Activated CD8-positive, alpha-beta memory T cell treated with anti-CD3 and anti-CD28 coated beads for 36 hours (primary cell): ENCODE measurements around the gene UTY. TPM values are rescaled to one million over a fixed set of nuclear protein-coding genes. Genes with fewer than 3 reads are reported as not detected.

Source experiments
- CTCF ChIA-PET: fragments of 350-600 bp; sonication (Branson Sonifier 250); formaldehyde crosslinking; loops from one replicate; lab custom pipeline; 2021; ENCODE audit warnings: antibody characterized with exemption; lab: Charles Lee
- POLR2A ChIA-PET: fragments of 350-600 bp; sonication (Branson Sonifier 250); formaldehyde crosslinking; loops from one replicate; lab custom pipeline; 2021; ENCODE audit warnings: antibody characterized with exemption; lab: Charles Lee
- total RNA-seq, 2 experiments: library from RNA; stranded (reverse); gene quantifications; one replicate each; pipeline ENCODE4 v1.2.3, GENCODE V29; 2021

Gene UTY
- total RNA-seq, 2 experiments from 2014 or later, result 12.4 to 14.5 TPM

DNA sequence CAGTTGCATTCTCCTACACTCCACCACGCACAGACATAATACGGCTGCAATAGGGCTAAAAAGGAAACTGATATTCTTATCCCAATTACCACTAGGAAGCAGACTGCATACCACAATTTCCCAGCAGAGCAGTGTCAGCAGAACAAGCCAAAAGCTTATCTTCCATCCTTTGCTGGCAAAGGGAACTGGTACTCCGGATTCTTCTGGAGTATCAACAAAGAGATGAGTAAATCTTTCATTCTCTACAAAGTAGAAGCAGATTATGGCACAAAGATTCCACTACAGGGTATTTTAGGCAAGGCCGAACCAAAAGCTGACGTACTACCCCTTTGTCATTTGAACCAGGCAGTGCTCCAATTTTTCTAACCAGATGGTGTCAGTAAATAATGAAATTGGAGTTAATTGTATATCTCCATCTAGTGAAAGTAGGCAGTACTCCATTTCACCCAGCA is 56.5 kb downstream of the UTY start:
- ChIA-PET CTCF (no interaction called here), POLR2A (no interaction called here)

- ChIA-PET POLR2A (no interaction called here), CTCF (no interaction called here)
Measured at GRCh38 chrY:13416869-13417661, 62.8 kb downstream of the UTY start.

DNA sequence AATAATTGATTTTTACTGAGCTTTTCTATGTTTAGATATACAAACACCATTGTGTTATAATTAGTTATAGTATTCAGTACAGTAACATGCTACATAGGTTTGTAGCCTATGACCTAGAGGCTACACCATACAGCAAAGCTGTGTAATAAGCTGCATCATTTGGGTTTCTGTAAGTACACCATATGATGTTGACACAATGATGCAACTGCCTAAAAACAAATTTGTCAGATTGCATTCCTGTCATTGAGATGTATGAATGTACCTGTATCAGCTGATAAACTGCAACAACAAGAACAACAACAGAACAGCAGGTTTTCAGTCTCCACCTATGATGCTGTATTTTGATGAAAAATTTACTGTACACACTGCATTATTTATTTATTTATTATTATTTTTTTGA is 64.3 kb downstream of the UTY start:
- CTCF ChIA-PET, result interaction anchor here (0.6 kb wide), 1 partner anchor 22 kb away, joined by 3 read pairs; no protein-coding TSS in a partner anchor
- POLR2A ChIA-PET, result no interaction called here

DNA sequence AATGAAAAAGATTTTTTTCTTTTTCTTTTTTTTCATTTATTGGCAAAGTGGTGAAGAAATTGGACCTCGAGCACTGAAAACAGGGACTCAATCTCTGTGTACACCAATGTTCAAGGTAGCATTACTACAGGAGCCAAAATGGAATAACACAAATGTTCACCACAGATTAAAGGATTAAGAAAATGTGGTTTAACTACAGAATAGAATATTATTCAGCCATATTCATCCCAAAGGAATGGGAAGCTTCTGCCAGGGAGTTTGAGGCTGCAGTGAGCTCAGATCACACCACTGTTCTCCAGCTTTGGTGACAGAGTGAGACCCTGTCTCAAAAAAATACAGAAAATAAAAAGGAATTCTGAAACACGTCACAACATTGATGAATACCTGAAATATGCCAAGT is 81.0 kb downstream of the UTY start:
- POLR2A ChIA-PET, result no interaction called here
- CTCF ChIA-PET, result no interaction called here

- POLR2A ChIA-PET, result no interaction called here
- CTCF ChIA-PET, result no interaction called here
Measured at GRCh38 chrY:13381110-13381683, 98.6 kb downstream of the UTY start.

- ChIA-PET CTCF (no interaction called here), POLR2A (no interaction called here)
Measured at GRCh38 chrY:13370868-13371800, 108.7 kb downstream of the UTY start.

DNA sequence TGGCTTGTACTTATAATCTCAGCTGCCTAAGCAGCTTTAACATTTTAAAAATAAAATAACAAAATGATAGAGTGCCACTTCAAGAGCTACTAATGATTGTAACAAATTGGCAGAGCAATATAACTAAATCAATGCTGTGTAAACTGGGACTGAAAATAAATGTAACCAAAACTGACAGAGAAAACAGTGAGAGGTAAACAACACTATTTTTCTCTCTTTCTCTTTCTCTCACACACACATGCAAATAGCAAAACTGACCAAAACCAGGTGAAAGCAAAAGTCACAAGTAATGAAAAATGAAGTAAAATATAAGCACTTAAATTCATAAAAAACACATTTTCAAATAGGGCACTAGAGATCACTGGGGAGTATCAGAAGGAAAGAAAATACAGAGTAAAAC is 109.6 kb downstream of the UTY start:
- ChIA-PET POLR2A (no interaction called here), CTCF (no interaction called here)

DNA sequence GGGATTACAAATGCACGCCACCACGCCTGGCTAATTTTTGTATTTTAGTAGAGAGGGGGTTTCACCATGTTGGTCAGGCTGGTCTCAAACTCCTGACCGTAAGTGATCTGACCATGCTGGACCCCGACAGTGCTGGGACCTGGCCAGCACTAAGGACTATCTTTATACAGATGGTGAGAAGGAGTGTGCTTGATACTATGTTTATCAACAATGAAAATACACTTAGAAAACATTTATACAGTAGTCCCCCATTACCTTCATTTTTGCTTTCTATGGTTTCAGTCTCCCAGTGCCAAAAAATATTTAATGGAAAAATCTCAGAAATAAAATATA is 111.4 kb downstream of the UTY start:
- POLR2A ChIA-PET, result no interaction called here
- CTCF ChIA-PET, result no interaction called here

DNA sequence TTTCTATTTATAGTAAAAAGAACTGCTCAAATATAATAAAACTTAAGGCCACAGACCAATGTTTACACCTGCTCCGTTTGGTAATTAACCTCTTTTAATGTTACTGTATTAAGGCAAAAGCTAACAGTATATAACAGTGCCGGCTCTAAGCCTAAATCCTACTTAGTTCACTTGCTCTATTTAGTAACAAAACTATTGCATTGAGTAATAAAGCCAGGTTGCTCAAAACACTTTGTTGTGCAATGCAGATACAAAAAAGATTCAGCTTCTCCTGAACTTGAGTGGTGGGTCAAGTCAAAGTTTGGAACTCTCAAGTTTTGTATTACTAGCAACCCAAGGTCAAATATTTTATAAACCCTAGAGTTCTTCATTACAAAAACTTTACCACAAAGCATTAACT is 116.2 kb downstream of the UTY start:
- POLR2A ChIA-PET, result no interaction called here
- CTCF ChIA-PET, result interaction anchor here (0.6 kb wide), 1 partner anchor 609 kb away, joined by 3 read pairs; no protein-coding TSS in a partner anchor

DNA sequence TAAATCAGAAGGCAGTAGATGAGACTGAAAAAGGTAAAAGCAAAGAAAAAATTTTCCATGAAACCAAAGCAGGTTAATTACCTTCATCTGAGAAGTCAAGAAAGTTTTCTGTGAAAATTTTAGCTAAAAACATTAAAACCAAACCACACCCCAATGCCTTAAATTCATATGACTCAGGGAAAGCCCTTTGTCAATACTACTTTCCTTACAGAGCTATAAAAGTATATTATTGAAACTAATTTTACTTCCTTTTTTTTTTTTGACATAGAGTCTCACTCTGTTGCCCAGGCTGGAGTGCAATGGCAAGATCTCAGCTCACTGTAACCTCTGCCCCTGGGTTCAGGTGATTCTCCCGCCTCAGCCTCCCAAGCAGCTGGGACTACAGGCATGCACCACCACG is 117.2 kb downstream of the UTY start:
- CTCF ChIA-PET, result interaction anchor here (0.7 to 1.6 kb wide), 2 partner anchors 18 to 211 kb away, joined by 3 to 4 read pairs; no protein-coding TSS in a partner anchor
- POLR2A ChIA-PET, result no interaction called here

- POLR2A ChIA-PET, result no interaction called here
- CTCF ChIA-PET, result interaction anchor here (0.7 to 1.6 kb wide), 2 partner anchors 18 to 210 kb away, joined by 3 to 4 read pairs; no protein-coding TSS in a partner anchor
Measured at GRCh38 chrY:13361656-13362636, 117.9 kb downstream of the UTY start.

DNA sequence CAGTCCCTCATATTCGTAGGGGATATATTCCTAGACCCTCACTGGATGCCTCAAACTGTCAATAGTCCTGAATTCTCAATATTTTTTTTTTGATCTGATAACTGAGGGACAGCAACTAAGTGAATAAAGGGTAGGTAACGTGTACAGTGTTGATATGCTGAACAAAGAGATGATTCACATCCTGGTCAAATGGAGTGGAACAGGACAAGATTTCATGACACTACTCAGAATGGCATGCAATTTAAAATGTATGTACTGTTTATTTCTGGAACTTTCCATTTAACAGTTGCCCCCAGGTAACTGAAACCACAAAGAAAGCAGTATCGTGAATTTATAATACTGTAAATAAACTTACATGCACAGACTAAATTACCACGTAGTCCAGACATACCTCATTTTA is 128.4 kb downstream of the UTY start:
- POLR2A ChIA-PET, result no interaction called here

DNA sequence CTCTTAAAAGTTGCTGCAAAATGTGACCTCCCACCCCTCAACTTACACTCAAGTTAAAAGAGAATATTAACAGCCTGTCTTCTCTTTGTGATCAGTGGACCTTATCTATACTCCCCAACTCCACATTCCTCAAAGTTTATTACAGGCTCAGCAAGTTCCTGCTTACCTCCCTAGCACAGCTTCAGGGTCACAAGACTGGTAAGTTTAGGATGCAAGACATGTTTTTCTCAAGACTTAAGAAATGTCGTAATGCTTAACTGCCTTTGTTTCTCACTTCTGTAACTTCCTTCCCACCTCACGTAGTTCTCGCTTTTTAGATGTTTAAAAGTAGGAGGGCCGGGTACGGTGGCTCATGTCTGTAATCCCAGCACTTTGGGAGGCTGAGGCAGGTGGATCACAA is 132.7 kb downstream of the UTY start:
- POLR2A ChIA-PET, result no interaction called here
- CTCF ChIA-PET, result no interaction called here

More for the DNA sequence above, 128.4 kb downstream of the UTY start:
- CTCF ChIA-PET, result no interaction called here

DNA sequence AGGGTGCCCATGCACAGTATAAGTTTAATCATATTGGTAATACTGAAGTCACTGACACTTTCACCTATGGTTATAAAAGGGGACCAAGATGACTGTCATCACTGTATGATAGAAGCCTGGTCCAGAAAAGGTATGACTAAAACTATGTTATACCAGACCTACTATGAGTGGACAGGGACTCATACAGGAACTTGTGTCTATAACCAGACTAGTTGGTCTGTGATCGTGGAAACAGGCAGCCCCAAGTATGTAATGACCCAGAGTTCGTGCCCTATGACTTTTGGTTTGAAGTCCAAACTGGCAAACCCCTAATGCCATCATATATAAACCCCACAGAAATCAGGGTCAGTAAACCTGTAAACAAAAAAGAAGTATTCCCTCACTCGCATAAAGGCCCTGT is 134.3 kb downstream of the UTY start:
- CTCF ChIA-PET, result no interaction called here
- POLR2A ChIA-PET, result no interaction called here

DNA sequence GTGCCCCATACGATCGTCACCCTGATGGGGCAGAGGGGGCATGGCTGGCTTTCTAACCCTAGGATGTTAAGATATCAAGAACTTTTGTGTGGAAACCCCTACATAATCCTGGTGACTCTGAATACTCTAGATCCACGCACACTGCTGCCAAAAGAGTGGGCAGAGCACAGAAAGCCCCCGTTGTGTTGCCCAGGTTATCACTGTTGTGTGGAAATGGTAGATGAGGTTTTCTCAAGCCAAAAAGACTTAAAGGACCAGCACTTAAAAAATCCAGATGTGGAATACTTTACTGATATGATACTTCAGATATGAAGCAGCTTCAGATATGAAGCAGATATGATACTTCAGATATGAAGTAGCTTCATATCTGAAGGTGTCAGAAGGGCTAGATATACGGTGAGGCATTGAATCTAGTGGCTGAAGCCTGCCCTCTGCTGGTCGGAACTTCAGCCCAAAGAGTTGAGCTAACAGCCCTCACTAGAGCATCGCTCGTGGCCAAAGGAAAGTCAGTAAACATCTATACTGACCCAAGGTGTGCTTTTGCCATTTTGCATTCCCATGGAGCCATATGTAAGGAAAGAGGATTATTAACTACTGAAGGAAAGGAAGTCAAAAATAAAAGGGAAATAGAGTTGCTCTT is 136.4 kb downstream of the UTY start:
- POLR2A ChIA-PET, result no interaction called here
- CTCF ChIA-PET, result interaction anchor here (0.6 to 1.8 kb wide), 3 partner anchors 16 to 128 kb away, joined by 4 to 5 read pairs (median 4); no protein-coding TSS in a partner anchor

- ChIA-PET POLR2A (no interaction called here), CTCF (no interaction called here)
Measured at GRCh38 chrY:13339939-13340338, 139.9 kb downstream of the UTY start.

DNA sequence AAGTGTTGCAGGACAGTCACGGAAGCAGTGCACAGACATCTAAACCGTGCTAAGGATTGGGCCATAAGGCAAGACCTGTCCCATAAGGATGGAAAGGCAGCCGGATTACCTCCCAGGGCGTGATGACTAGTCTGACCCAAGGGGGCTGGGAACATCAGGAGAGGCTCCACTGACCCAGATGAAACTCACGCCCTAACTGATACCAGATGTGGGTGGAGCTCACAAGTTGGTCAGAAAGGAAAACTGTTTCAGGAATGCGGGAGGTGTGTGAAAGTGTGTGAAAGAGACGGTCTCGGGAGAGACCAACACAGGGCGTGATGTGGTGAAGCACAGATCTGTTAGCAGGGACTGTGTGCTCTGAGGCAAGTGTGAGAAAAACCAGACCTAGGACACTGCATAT is 140.5 kb downstream of the UTY start:
- CTCF ChIA-PET, result no interaction called here
- POLR2A ChIA-PET, result no interaction called here

GRCh38 chrY:13338711-13339110 is 141.1 kb downstream of the UTY start:
- CTCF ChIA-PET, result no interaction called here
- POLR2A ChIA-PET, result no interaction called here
